ENCODE data around the gene TLE3.
A peak's percentile ranks its signal among the peaks of the same experiment; 100 is the strongest.

Gene TLE3

DNA sequence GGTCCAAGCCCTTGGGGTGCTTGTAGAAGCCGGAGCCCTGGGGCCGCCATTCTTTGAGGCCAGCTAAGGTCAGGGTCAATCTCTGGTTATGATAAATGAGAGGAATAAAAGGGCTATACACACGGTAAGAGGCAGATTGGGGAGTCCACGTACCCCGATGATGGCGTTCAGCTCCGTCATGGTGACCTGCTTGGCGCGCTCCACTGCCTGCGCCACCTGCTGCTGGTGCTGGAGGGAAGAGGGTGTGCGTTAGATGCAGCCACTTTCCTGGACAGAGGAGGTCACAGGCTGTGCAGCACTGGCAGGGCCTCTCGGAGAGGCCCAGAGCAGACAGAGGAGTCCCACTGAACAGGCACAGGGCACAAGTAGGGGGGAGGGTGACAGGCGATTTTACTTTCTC is 23.3 kb downstream of the TLE3 start:
- peaks cover 12% of the 10 kb centered on the region for H3K4me1 ChIP-seq
- H3K36me3 ChIP-seq: no peaks in the 10 kb centered on the region
- H3K9me3 ChIP-seq: no peaks in the 10 kb centered on the region
- H3K4me3 ChIP-seq: no peak overlapping the region
- H3K27me3 ChIP-seq: peaks cover 23% of the 10 kb centered on the region; the same call in 1 of the 2 replicates
- no peak overlapping the region for H3K4me2 ChIP-seq
- H4K20me1 ChIP-seq: peaks cover 14% of the 10 kb centered on the region; the same call in 1 of the 2 replicates
- H3K27ac ChIP-seq: no peak overlapping the region
- TF ChIP-seq Cebpa-rat (IDR thresholded peaks at IDR 0.05): no peak
- H3K9ac ChIP-seq: no peak overlapping the region

GRCh38 chr15:70072479-70072878 is 25.2 kb downstream of the TLE3 start:
- no peak overlapping the region for H3K9ac ChIP-seq
- no peak overlapping the region for H3K27ac ChIP-seq
- peaks cover 12% of the 10 kb centered on the region for H3K4me1 ChIP-seq
- peaks cover 6% of the 10 kb centered on the region; the same call in 1 of the 2 replicates for H4K20me1 ChIP-seq
- H3K36me3 ChIP-seq: no peaks in the 10 kb centered on the region
- 0 out of 2 replicates have a peak overlapping the region, but pooled peaks have one; percentile 40 for H3K4me2 ChIP-seq
- peaks cover 27% of the 10 kb centered on the region; the same call in 1 of the 2 replicates for H3K27me3 ChIP-seq
- no peak overlapping the region for H3K4me3 ChIP-seq
- no peaks in the 10 kb centered on the region for H3K9me3 ChIP-seq
- TF ChIP-seq Cebpa-rat (IDR thresholded peaks at IDR 0.05): no peak

DNA sequence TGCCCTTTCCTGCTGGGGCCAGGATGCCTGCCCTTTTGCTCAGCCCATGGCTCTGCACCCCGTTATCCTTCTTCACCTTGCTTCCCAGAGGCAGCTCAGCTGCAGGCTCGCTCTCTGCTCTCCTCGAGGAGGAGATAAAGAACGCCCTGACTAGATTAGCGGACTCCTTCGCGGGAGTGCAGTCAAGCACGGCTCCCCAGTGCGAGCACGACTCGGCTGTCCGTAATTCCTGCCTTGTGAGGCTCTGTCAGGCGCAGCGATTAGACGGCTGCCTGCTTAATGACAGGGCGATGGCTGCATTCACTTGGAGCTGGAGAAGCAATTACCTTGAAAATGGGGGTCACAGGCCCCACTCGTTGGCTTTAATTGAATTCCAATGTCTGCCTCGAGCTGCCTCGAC is 25.9 kb downstream of the TLE3 start:
- H3K4me3 ChIP-seq: no peak overlapping the region
- no peaks in the 10 kb centered on the region for H3K9me3 ChIP-seq
- no peaks in the 10 kb centered on the region for H3K36me3 ChIP-seq
- peaks cover 12% of the 10 kb centered on the region for H3K4me1 ChIP-seq
- H4K20me1 ChIP-seq: peaks cover 9% of the 10 kb centered on the region; the same call in 1 of the 2 replicates
- H3K9ac ChIP-seq: no peak overlapping the region
- H3K27me3 ChIP-seq: peaks cover 27% of the 10 kb centered on the region; the same call in 1 of the 2 replicates
- peak overlapping the region; percentile 40 for H3K4me2 ChIP-seq
- no peak overlapping the region for H3K27ac ChIP-seq
- TF ChIP-seq Cebpa-rat (IDR thresholded peaks at IDR 0.05): no peak

DNA sequence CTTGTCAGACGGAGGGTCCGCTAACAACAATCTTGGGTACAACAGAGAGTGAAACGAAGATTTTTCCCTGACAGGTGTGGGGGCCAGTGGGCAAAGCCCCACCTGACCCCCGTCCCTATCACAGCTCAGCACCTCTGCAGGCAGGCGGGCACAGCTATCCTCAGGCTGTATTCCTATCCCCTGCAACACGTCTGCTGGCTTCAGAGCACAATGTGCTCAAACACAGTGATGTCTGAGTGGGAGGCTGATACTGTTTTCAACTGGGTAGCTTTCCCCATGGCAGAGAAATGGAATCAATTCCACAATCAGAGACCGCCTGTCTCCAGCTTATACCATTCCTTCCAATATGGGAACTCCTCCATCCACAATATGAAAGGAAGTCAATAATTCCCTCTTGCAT is 28.0 kb downstream of the TLE3 start:
- Histone ChIP-seq H3K9me3 (no peaks in the 10 kb centered on the region), H3K9ac (no peak overlapping the region), H3K27ac (no peak overlapping the region), H3K27me3 (peaks cover 27% of the 10 kb centered on the region; the same call in 1 of the 2 replicates), H4K20me1 (peaks cover 13% of the 10 kb centered on the region; the same call in 1 of the 2 replicates), H3K4me3 (no peak overlapping the region), H3K4me1 (peaks cover 12% of the 10 kb centered on the region), H3K36me3 (no peaks in the 10 kb centered on the region), H3K4me2 (no peak overlapping the region)
- no peak for TF ChIP-seq Cebpa-rat (IDR thresholded peaks at IDR 0.05)

DNA sequence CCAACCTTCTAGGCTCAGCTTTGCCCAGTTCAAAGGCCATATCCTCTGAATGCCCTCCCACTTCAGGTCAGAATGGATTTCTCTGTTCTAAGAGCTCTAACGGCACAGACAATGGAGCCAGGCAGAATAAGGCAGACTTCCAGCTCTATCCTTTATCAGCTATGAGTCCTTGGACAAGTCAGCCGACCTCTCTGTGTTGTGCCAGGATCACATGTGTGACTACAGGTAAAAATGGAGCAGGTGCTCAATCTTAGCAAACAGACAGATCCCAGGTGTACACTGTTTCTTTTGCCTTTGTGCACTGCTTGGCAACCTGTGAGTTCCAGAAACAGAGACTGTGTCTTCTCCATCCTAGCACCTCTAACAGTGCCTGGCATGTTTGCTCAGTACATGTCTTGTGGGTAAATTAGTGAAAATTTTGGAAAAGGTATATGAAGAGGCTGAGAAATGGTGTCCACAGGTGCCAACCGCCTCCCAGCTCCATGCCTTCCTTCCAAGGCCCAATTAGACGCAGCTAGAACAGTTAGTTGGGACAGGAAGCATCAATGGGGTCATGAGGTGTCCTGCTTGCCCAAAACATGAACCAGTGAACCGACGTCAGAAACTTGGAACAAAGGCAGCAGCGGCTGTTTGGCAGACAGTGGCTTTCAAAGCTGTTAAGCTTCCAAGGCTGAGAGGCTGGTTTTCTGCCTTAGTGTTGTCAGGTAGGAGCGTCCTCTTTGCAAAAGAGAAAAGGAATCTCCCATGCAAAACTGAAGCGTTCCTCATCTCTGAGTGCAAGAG is 28.7 kb downstream of the TLE3 start:
- H3K27ac ChIP-seq: no peak overlapping the region
- TF ChIP-seq Cebpa-rat (IDR thresholded peaks at IDR 0.05): no peak
- no peaks in the 10 kb centered on the region for H3K9me3 ChIP-seq
- peaks cover 27% of the 10 kb centered on the region; the same call in 1 of the 2 replicates for H3K27me3 ChIP-seq
- no peak overlapping the region for H3K9ac ChIP-seq
- H3K4me3 ChIP-seq: no peak overlapping the region
- H3K4me2 ChIP-seq: no peak overlapping the region
- H3K36me3 ChIP-seq: no peaks in the 10 kb centered on the region
- H4K20me1 ChIP-seq: peaks cover 13% of the 10 kb centered on the region; the same call in 1 of the 2 replicates
- peaks cover 12% of the 10 kb centered on the region for H3K4me1 ChIP-seq

DNA sequence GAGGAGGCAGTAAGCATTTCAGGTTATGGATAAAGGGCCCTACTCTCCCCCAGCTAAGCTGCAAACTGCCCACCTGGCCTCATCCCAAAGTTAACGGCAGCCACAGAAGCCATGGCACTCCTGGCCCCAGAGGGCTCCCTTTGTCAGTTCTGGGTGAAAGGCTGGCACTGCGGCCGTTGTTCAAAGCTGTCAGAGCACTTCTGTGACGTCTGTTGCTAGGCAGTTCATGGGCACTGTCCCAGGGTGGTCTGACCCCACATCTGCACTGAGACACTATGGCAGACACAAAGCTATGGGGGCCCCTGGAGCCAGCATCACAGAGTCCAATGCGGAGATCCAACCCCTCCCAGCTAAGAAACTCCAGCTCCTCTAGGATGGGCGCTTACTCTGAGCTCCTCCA is 30.0 kb downstream of the TLE3 start:
- Histone ChIP-seq H3K27ac (no peak overlapping the region), H3K36me3 (no peaks in the 10 kb centered on the region), H3K9me3 (no peaks in the 10 kb centered on the region), H3K4me2 (no peak overlapping the region), H4K20me1 (peaks cover 13% of the 10 kb centered on the region; the same call in 1 of the 2 replicates), H3K9ac (no peak overlapping the region), H3K4me1 (peaks cover 14% of the 10 kb centered on the region), H3K4me3 (no peak overlapping the region), H3K27me3 (peaks cover 27% of the 10 kb centered on the region; the same call in 1 of the 2 replicates)
- no peak for TF ChIP-seq Cebpa-rat (IDR thresholded peaks at IDR 0.05)

DNA sequence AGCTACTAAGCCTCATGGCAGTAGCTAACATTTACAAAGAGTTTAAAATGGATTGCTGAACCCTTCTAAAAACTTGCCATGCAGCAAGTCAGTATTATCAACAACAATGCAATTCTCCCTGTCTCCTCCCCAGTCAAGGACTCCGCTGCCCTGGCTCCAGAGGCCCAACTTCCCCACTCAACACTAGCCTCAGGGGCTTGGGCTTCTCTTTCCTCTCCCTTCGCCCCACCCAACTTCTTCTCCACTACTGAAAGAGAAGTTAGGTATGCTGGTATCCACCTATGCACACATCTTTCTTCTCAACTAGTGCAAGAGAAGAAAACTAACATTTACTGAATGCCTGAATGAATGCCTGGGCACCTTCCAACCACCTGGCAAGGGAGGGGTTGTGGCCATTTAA is 30.7 kb downstream of the TLE3 start:
- no peak for TF ChIP-seq Cebpa-rat (IDR thresholded peaks at IDR 0.05)
- peaks cover 16% of the 10 kb centered on the region for H3K4me1 ChIP-seq
- peaks cover 13% of the 10 kb centered on the region; the same call in 1 of the 2 replicates for H4K20me1 ChIP-seq
- H3K9me3 ChIP-seq: no peaks in the 10 kb centered on the region
- H3K4me3 ChIP-seq: no peak overlapping the region
- no peak overlapping the region for H3K27ac ChIP-seq
- no peak overlapping the region for H3K9ac ChIP-seq
- H3K4me2 ChIP-seq: no peak overlapping the region
- H3K27me3 ChIP-seq: peaks cover 33% of the 10 kb centered on the region
- no peaks in the 10 kb centered on the region for H3K36me3 ChIP-seq

DNA sequence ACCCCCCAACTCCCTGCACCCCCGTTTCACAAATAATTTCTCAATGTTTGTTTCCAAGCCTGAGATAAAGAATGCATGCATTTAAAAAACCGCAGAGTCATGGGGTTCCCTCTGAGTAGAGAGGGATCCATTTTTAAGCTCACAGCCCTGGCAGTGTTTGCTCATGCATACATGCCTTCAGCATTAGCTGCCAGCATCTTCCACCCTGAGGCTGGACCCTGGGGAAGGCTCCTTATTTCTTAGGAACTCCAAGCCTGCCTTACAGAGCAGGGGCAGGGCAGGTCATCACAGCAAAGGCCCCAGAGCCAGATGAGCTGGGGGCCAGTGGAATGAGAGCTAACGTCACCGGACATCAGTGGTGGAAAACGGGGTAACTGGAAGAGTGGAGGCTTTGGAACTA is 31.3 kb downstream of the TLE3 start:
- Histone ChIP-seq H4K20me1 (peaks cover 17% of the 10 kb centered on the region; the same call in 1 of the 2 replicates), H3K4me3 (no peak overlapping the region), H3K4me1 (peaks cover 14% of the 10 kb centered on the region), H3K27me3 (peaks cover 36% of the 10 kb centered on the region), H3K9me3 (no peaks in the 10 kb centered on the region), H3K9ac (no peak overlapping the region), H3K4me2 (no peak overlapping the region), H3K36me3 (no peaks in the 10 kb centered on the region), H3K27ac (no peak overlapping the region)
- TF ChIP-seq Cebpa-rat (IDR thresholded peaks at IDR 0.05): no peak

DNA sequence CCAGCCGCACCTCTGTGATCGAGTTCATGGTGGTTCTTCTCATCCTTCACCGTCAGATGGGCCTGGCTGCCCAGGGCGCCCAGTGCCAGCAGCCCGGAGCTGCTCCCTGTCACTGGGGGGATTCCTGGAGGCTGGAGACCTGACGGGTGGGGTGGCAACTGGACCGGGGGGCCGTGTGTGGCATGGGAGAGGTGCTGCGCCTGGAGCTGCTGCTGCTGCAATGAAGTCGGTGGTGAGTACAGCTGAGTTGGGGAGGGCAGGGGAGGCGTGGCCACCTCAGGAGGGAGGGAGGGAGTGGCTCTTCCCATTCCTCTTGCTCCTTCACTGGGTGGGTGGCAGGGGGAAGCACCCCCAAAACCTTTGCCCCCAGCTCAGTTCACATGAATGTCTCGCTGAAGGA is 31.7 kb downstream of the TLE3 start:
- H3K27ac ChIP-seq: no peak overlapping the region
- no peak overlapping the region for H3K9ac ChIP-seq
- peaks cover 13% of the 10 kb centered on the region; the same call in 1 of the 2 replicates for H4K20me1 ChIP-seq
- H3K4me3 ChIP-seq: no peak overlapping the region
- H3K27me3 ChIP-seq: peaks cover 36% of the 10 kb centered on the region
- no peaks in the 10 kb centered on the region for H3K36me3 ChIP-seq
- no peak overlapping the region for H3K4me2 ChIP-seq
- TF ChIP-seq Cebpa-rat (IDR thresholded peaks at IDR 0.05): no peak
- H3K4me1 ChIP-seq: peaks cover 12% of the 10 kb centered on the region; the same call in 1 of the 2 replicates
- no peaks in the 10 kb centered on the region for H3K9me3 ChIP-seq

DNA sequence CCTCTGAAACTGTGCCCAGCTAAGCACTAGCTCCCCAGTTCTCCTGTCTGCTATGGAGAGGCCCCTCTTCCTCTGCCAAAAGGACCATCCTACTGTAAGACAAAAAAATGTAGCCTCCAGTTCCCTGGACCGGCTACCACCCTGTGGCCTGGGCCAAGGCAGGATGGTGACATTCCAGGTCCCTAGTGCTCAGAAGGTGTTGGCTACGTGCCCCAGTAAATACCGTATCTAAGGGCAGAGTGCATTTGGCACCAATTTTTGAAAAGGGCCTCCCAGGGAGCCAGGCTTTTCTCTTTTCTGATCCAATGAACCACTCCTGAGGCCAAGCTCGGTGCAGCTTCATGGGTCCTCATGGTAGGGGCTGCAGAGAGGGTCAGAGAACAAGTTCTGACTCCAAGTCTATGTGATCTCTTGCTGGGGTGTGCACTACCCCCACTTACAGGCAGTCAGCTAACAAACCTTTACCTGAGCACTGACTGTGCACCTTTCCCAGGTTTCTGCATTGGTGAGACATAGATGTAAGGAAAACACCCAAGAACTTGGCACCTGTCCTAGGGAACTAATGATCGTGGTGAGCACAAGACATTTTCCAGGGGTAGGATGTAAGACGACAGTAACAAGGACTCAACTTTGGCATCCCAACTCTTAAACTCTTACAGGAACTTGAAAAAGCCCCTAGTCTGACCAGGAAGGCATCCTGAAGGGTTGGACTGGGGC is 32.6 kb downstream of the TLE3 start:
- peaks cover 13% of the 10 kb centered on the region; the same call in 1 of the 2 replicates for H4K20me1 ChIP-seq
- TF ChIP-seq Cebpa-rat (IDR thresholded peaks at IDR 0.05): no peak
- H3K4me1 ChIP-seq: peaks cover 17% of the 10 kb centered on the region; the same call in 1 of the 2 replicates
- H3K27ac ChIP-seq: no peak overlapping the region
- H3K27me3 ChIP-seq: peaks cover 35% of the 10 kb centered on the region
- H3K9ac ChIP-seq: no peak overlapping the region
- H3K9me3 ChIP-seq: no peaks in the 10 kb centered on the region
- H3K4me2 ChIP-seq: no peak overlapping the region
- H3K36me3 ChIP-seq: no peaks in the 10 kb centered on the region
- H3K4me3 ChIP-seq: no peak overlapping the region

Data from BLaER1 (cell line).